ENCODE data around the gene LMO1. TPM values are rescaled to one million over a fixed set of nuclear protein-coding genes. Genes with fewer than 3 reads are reported as not detected.

LMO1 gene
- total and polyA plus RNA-seq, 11 donors: 0.42 to 4.1 (median 2.1) TPM; not detected in 1

DNA sequence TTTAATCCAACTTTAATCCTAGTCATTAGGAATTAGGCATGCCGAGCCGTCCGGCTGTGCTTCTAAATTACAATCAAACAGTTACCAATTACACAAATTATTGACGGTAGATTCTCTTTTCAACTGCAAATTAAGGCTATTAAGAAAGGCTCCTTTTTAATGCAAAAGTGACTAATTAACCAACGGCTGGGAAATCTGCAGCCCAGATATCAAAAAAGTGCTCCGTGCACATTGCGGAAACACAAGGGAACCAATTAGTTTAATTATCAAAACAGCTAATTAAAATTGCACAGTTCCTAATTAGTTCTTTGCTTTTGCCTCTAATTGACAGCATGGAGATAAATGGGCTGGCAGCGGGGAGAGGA, 19.4 kb upstream of the LMO1 start:
- H3K27me3 ChIP-seq: peaks cover 0 to 12% (median 0%) of the 10 kb centered on the region in 9 donors

DNA sequence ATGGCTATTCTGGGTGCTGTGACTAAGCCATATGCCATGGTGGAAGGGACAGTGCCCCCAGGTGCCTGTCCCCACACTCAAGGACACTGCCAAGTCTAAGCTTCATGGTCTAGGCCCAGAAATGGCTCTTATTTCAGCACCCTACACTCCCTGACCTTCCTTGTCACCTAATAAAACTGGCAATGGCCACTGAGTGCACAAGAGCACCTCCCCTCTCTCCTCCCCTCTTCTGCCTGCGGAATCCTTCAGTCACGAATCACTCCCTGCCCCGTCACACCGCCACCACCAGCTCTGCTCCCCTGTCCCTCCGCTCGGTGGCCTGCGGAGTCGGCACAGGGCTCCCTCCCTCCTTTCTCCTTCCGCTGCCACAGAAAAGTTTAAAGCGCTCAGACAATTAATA, 19.0 kb upstream of the LMO1 start:
- intact Hi-C loops (cut with DNase I): no loop called here
- DNase-seq: peak in 2 of 5 donors; percentile 7 to 21
- 69 to 82% (median 74%) methylated on average over 10 of the region's 10 CpGs for WGBS, 4 donors
- TF ChIP-seq, protein P1, sequence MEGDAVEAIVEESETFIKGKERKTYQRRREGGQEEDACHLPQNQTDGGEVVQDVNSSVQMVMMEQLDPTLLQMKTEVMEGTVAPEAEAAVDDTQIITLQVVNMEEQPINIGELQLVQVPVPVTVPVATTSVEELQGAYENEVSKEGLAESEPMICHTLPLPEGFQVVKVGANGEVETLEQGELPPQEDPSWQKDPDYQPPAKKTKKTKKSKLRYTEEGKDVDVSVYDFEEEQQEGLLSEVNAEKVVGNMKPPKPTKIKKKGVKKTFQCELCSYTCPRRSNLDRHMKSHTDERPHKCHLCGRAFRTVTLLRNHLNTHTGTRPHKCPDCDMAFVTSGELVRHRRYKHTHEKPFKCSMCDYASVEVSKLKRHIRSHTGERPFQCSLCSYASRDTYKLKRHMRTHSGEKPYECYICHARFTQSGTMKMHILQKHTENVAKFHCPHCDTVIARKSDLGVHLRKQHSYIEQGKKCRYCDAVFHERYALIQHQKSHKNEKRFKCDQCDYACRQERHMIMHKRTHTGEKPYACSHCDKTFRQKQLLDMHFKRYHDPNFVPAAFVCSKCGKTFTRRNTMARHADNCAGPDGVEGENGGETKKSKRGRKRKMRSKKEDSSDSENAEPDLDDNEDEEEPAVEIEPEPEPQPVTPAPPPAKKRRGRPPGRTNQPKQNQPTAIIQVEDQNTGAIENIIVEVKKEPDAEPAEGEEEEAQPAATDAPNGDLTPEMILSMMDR (IDR thresholded peaks at IDR 0.05): no peak
- Histone ChIP-seq H3K9me3 (no peaks in the 10 kb centered on the region), H3K4me3 (peak overlapping the region in 1 of 12 donors; percentile 40), H3K4me1 (peaks cover 0 to 15% (median 6%) of the 10 kb centered on the region in 12 donors), H3K27ac (peak overlapping the region in 2 of 12 donors; percentile 22 to 49), H3K36me3 (no peaks in the 10 kb centered on the region), H3K27me3 (peaks cover 0 to 12% (median 0%) of the 10 kb centered on the region in 9 donors)
- peak; percentile 34 to 84 (median 68) for ATAC-seq

More for the DNA sequence above, 19.4 kb upstream of the LMO1 start:
- Histone ChIP-seq H3K4me1 (peaks cover 0 to 15% (median 6%) of the 10 kb centered on the region in 12 donors), H3K27ac (peak overlapping the region in 3 of 12 donors; percentile 22 to 49 (median 38)), H3K4me3 (peak overlapping the region in 9 of 12 donors; percentile 22 to 44 (median 39)), H3K36me3 (no peaks in the 10 kb centered on the region), H3K9me3 (no peaks in the 10 kb centered on the region)
- intact Hi-C loops (cut with DNase I): no loop called here
- ATAC-seq (no peak), DNase-seq (no peak)
- TF ChIP-seq, protein P1 (IDR thresholded peaks at IDR 0.05): no peak
- TF ChIP-seq POLR2A (IDR thresholded peaks at IDR 0.05): no peak
- WGBS, 4 donors: 43 to 59% (median 55%) methylated on average over 8 of the region's 8 CpGs

DNA sequence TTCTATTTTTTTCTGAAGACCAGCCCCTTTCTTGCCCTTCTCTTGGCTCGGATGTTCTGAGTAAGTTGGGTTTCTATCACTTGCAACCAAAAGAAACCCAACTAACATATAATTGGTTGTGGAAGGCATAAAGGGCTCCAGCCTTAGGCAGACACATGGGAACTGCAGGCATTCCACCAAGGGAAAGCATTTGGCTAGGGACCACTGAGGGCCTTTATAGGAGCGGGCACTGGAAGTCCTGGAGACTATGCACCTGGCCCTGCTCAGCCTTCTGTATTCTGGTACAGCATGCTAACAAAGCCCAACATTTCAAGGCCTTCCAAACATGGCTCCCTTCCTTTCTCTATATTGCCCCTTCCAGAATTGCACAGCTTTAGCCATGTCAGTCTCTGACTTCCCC, 17.6 kb upstream of the LMO1 start:
- ATAC-seq (no peak), DNase-seq (peak in 1 of 5 donors; percentile 7)
- Histone ChIP-seq H3K4me3 (no peak overlapping the region), H3K9me3 (no peaks in the 10 kb centered on the region), H3K36me3 (no peaks in the 10 kb centered on the region), H3K27me3 (peaks cover 0 to 12% (median 0%) of the 10 kb centered on the region in 9 donors), H3K4me1 (peaks cover 0 to 15% (median 6%) of the 10 kb centered on the region in 12 donors), H3K27ac (no peak overlapping the region)
- intact Hi-C loops (cut with DNase I): no loop called here
- WGBS, 4 donors: 92 to 98% (median 96%) methylated on average over 2 of the region's 2 CpGs
- TF ChIP-seq, protein P1 (IDR thresholded peaks at IDR 0.05): no peak

DNA sequence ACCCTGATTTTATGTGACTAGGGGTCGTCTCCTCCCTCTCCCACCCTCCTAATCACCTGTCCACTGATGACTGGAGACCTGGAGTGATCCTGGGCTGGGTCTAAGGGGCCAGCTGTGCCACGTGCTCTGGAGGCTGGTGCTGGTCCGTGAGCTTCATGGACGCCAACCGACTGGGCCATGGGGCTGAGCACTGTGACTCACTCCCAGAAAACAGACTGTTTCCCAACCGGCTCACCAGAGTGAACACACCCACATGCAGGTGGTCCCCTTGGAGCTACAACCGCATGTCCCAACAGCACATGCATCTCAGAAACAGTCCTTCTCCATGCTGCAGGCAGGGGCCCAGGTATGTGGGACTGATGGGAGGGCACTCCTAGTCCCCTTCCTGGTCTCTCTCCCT, 14.0 kb upstream of the LMO1 start:
- H3K27me3 ChIP-seq: peaks cover 0 to 6% (median 0%) of the 10 kb centered on the region in 9 donors
- H3K36me3 ChIP-seq: no peaks in the 10 kb centered on the region
- no peak for DNase-seq
- H3K4me3 ChIP-seq: no peak overlapping the region
- 82 to 92% (median 86%) methylated on average over 7 of the region's 7 CpGs for WGBS, 4 donors
- TF ChIP-seq POLR2A (IDR thresholded peaks at IDR 0.05): no peak
- TF ChIP-seq, protein P1 (IDR thresholded peaks at IDR 0.05): no peak
- H3K27ac ChIP-seq: no peak overlapping the region
- intact Hi-C loops (cut with DNase I): no loop called here
- H3K9me3 ChIP-seq: peaks cover 0 to 5% (median 0%) of the 10 kb centered on the region in 12 donors
- no peak for ATAC-seq
- H3K4me1 ChIP-seq: peaks cover 0 to 3% (median 0%) of the 10 kb centered on the region in 12 donors

All from heart left ventricle (tissue), 16 donors.